Retinal pigment epithelial cell (primary cell): ENCODE results near the gene NRXN2.

Experiments used
- DNase-seq: peaks from one replicate; pipeline ENCODE4 v3.0.0-alpha.2; 2010; ENCODE audit warnings: low read depth
- H3K4me3 ChIP-seq: 2 replicates; pipeline ENCODE4 v1.5.1; 2011; ENCODE audit warnings: mild to moderate bottlenecking, low read length, control low read depth, moderate library complexity
- TF ChIP-seq, protein P1 (sequence below): conservative IDR thresholded peaks from 2 replicates; pipeline ENCODE4 v1.5.1; 2011; ENCODE audit warnings: low read depth, low read length, control low read depth, inconsistent platforms

NRXN2 gene

DNA sequence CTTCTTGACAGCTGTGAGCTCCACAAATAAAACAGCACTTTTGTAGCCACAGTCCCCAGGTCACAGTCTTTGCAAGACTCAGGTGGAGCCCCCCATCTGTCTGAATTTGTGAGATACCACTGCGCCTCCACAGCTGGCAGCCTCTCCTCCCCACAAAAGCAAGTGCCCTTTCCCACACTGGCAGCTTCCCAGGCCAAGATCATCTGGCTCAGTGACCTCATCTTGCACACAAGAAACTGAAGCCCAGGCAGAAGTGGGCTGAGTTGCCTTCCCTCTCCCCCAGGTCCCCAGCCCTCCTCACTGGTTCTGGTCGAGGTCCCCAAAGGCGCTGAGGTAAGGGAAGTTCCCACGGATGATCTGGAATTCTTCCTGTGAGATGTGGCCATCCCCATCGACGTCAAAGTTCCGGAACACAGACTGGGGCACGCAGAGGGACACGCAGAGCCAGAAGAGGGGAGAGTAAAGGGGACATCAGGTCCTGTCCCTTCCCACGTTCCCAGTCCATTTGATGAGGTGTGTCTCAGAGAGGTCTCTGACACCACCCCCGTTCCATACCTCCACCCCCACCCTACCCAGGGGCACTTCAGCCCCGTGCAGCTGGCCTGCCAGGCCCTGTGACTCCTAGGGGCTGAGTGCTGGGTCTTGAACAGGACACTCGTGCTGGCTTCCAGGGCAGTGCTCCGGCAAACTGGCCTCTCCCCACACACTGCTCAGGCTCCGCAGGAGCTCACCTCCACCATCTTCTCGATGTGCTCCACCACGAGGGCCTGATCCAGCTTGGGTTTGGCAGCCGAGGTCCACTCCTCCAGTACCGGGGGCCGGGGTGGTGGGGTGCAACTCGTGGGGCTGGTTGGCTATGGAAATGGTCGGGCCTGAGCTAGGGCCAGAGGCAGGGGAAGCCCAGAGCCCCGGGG, 12.1 kb upstream of the NRXN2 start:
- no peak overlapping the region for H3K4me3 ChIP-seq
- DNase-seq: no peak
- TF ChIP-seq, protein P1, sequence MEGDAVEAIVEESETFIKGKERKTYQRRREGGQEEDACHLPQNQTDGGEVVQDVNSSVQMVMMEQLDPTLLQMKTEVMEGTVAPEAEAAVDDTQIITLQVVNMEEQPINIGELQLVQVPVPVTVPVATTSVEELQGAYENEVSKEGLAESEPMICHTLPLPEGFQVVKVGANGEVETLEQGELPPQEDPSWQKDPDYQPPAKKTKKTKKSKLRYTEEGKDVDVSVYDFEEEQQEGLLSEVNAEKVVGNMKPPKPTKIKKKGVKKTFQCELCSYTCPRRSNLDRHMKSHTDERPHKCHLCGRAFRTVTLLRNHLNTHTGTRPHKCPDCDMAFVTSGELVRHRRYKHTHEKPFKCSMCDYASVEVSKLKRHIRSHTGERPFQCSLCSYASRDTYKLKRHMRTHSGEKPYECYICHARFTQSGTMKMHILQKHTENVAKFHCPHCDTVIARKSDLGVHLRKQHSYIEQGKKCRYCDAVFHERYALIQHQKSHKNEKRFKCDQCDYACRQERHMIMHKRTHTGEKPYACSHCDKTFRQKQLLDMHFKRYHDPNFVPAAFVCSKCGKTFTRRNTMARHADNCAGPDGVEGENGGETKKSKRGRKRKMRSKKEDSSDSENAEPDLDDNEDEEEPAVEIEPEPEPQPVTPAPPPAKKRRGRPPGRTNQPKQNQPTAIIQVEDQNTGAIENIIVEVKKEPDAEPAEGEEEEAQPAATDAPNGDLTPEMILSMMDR: no peak

DNA sequence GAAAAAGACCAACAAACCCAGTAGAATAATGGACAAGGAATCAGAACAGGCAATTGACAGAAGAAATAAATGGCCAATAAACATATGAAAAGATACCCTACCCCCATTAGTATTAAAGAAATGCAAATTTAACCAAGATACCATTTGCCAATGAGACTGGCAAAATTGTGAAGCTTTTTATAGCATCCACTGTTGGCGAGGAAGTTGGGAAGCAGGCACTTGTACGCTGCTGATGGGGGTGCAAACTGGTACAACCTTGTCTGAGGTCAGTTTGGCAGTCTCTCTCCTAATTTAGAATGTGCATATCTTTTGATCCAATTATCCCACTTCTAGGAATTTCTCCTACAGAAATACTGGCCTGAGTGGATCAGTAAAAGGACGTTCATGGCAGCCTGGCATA, 8.6 kb upstream of the NRXN2 start:
- no peak for DNase-seq

GRCh38 chr11:64729851-64730382, 6.9 kb upstream of the NRXN2 start:
- H3K4me3 ChIP-seq: no peak overlapping the region
- TF ChIP-seq, protein P1: no peak
- no peak for DNase-seq

More for the DNA sequence above, 8.6 kb upstream of the NRXN2 start:
- TF ChIP-seq, protein P1: no peak
- H3K4me3 ChIP-seq: no peak overlapping the region

DNA sequence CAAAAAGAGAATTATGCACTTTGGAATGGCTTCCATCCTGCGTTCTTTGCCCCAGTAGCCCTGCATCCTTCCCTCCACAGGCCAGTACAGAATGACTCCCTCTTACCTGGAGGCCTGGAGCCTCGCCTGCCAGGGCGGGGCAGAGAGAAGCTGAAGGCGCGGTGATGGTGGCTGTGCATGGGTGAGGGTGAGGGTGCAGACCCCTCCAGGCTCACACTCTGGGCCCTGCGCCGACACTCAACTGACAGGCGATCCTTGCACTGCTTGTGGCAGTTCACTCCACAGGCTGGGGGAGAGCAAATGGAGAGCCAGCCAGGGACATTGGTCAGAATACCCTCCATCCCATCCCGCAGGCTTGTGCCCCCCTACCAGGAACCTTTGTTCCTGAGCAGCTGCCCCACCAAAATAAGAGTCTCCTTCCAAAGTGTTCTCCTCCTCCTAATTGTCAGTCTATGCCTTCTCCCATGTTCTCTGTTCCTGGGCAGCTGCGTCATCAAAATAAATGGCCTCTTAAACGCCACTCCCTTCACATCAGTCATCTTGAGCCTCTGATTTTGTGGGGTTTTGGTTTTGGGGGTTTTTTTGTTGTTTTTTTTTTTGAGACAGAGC, 5.9 kb upstream of the NRXN2 start:
- no peak overlapping the region for H3K4me3 ChIP-seq
- no peak for DNase-seq
- TF ChIP-seq, protein P1: no peak

DNA sequence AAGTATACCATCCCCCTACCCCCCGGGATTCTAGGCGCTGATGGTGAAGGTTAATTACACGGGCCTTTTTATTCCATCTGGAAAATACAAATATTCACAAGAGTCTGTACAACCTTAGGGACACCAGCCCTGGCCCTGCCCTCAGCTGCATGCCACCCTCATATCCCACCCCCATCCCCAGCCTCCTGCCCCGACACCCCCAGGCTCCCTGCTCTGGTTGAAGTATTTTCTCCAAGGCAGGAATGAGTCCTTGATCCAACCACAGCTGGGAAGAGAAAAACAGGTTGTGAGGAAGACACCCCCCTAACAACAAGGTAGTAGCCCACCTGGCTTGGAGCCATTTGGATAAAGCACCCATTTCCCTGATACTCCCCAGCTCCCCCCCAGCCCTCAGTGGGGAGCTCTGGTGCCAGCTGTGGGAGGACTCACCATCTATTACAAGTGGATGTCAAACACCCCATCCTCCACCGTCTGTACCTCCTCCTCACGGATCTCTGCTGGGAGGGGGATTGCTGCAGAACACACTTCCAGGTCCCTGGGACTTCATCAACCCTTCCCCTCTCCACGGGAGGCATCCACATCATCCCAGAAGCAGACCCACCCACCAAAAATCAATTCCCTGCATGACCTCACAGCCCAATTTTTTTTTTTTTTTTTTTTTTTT, 4.0 kb upstream of the NRXN2 start:
- TF ChIP-seq, protein P1: no peak
- DNase-seq: no peak
- H3K4me3 ChIP-seq: no peak overlapping the region

DNA sequence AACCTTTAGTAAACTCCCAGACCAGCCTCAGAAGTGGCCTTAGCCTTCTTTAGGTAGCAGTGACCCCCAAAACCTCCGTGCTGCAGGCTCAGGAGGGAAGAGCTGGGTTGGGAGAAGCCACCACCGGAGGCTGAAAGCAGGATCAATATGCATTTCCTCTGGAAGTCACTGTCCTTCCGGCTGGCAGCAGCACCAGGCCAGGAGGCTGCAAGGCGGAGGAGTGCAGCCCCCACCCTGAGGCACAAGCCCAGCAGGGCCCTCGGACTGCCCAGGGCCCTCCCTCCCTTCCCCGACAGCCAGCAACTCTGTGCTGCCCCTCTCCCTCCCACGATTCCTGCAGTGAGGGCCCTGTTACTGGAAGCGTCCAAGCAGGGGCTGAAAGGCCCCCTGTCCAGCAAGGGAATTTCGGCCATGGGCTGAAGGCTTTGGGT, 3.2 kb upstream of the NRXN2 start:
- H3K4me3 ChIP-seq: no peak overlapping the region
- TF ChIP-seq, protein P1: no peak
- DNase-seq: no peak
